ENCODE data around the gene CDCA4.
"Not testable (repeated sequence)": the region's sequence is repeated elsewhere in the genome, so short reads cannot be mapped to it uniquely, and the experiment has no call there.

CDCA4 gene

GRCh38 chr14:105066240-105067071, 45.6 kb upstream of the CDCA4 start:
- no peak overlapping the region for H3K27ac ChIP-seq
- no peak for TF ChIP-seq CTCF (conservative IDR thresholded peaks at IDR 0.05)

- H3K27ac ChIP-seq: no peak within 1 kb of the TSS
These were observed 44.7 kb upstream of the CDCA4 start, which contains the start of gene GPR132 for GRCh38 chr14:105065280-105066228. TSS of gene GPR132 (minus strand) at chr14:105065430. CDS start at chr14:105055420, 10,010 bp downstream.

GRCh38 chr14:105064721-105065143, 43.8 kb upstream of the CDCA4 start:
- TF ChIP-seq CTCF (conservative IDR thresholded peaks at IDR 0.05): no peak
- H3K27ac ChIP-seq: no peak overlapping the region

More at GRCh38 chr14:105065280-105066228, 44.7 kb upstream of the CDCA4 start, which contains the start of gene GPR132:
- no peak for TF ChIP-seq CTCF (conservative IDR thresholded peaks at IDR 0.05)

- no peak overlapping the region for H3K27ac ChIP-seq
- no peak for TF ChIP-seq CTCF (conservative IDR thresholded peaks at IDR 0.05)
These were observed 43.1 kb upstream of the CDCA4 start for GRCh38 chr14:105064001-105064400.

- H3K27ac ChIP-seq: not testable (repeated sequence)
These were observed 42.6 kb upstream of the CDCA4 start for GRCh38 chr14:105063506-105063905.

- H3K27ac ChIP-seq: no peak overlapping the region
- TF ChIP-seq CTCF (conservative IDR thresholded peaks at IDR 0.05): no peak
These were observed 42.2 kb upstream of the CDCA4 start for GRCh38 chr14:105063056-105063455.

- no peak overlapping the region for H3K27ac ChIP-seq
- TF ChIP-seq CTCF (conservative IDR thresholded peaks at IDR 0.05): no peak
These were observed 41.2 kb upstream of the CDCA4 start for GRCh38 chr14:105062048-105062433.

Measured in VCaP (cell line).